Measurements from ENCODE around the gene ING1.
A peak's percentile ranks its signal among the peaks of the same experiment; 100 is the strongest.
"Not testable (repeated sequence)": the region's sequence is repeated elsewhere in the genome, so short reads cannot be mapped to it uniquely, and the experiment has no call there.

The ING1 gene

DNA sequence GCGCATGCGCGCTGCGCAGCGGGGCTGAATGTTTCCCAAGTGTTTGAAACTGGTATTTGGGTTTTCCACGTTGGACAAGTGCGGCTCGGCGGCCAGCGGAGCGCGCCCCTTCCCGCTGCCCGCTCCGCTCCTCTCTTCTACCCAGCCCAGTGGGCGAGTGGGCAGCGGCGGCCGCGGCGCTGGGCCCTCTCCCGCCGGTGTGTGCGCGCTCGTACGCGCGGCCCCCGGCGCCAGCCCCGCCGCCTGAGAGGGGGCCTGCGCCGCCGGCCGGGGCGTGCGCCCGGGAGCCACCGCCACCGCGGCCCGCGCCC, at the start of gene ING1:
ING1 (plus strand) TSS at position 59 of the 311 bp plus-strand sequence. CDS start 450 bp downstream, outside the sequence.
- no peak for DNase-seq (ENCODE audit: low spot score)

DNA sequence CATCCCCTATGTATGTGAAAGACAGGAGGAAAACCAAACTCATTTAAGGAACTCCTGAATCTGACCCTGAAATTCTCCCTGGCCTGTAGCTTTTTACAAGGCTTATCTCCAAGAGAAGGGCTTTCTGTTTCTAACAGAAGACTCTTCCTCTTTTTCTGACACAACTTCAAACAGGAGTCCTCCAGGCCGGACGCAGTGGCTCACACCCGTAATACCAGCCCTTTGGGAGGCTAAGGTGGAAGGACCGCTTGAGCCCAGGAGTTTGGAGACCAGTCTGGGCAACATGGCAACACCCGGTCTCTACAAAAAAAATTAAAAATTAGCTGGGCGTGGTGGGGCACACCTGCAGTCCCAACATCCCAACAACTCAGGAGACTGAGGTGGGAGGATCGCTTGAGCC, 49.5 kb upstream of the ING1 start:
- no peak for DNase-seq (ENCODE audit: low spot score)

GRCh38 chr13:110664673-110665072, 48.8 kb upstream of the ING1 start:
- no peak for DNase-seq (ENCODE audit: low spot score)

- no peak for DNase-seq (ENCODE audit: low spot score)
Measured at GRCh38 chr13:110665491-110666254, 47.8 kb upstream of the ING1 start.

GRCh38 chr13:110666255-110666533, 47.3 kb upstream of the ING1 start:
- no peak for DNase-seq (ENCODE audit: low spot score)

DNA sequence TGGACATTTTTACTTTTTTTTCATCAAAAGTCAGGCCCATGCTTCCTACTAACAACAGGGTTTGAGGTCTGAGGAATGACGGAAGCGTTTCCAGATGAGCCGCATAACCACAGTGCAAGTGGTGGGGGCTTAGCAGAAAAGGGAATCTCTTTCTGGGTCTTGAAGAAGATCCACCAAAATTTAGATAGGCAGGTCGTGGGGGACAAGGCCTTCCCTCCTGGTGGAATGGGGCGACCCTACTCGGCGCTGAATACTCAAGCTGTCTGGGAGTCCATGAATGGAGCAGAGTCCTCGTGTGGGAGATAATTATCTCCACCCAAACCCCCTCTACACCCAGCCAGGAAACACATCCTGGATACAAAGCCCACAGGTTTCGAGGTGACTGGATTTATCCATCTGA, 44.5 kb upstream of the ING1 start:
- no peak for DNase-seq (ENCODE audit: low spot score)

- not testable (repeated sequence) for DNase-seq (ENCODE audit: low spot score)
Measured at GRCh38 chr13:110669814-110670213, 43.7 kb upstream of the ING1 start.

DNA sequence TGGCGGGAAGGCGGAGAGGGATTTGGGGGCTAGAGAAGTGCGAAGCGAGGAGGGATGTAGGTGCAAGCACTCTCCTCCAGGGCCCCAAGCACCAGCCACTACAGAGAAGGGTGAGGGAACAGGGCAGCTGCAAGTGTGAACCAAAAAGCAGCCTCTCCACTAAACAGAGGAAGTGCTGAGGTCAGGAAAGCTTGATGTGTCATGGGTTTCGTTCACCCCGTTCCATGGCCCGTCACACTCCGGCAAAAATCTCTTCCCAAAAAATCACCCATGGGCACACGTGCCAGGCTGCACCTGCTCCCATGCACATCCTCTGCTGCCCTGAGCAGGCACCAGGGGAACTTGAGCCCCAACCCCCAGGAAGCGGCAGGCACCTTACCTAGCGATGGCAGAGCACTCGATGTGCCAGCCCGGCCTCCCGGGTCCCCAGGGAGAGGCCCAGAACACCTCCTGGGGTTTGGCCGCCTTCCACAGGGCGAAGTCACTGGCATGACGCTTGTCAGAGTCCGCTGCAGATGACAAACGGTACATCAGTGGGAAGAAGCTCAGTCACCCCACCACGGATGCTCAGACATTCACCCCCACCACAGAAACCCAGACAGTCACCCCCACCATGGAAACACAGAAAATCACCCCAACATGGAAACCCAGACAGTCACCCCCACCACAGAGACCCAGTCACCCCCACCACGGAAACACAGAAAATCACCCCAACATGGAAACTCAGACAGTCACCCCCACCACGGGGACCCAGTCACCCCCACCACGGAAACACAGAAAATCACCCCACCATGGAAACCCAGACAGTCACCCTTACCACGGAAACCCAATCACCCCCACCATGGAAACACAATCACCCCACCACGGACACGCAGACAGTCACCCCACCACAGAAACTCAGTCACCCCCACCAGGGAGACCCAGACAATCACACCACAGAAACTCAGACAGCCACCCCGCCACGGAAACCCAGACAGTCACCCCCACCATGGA, 36.6 kb upstream of the ING1 start:
- no peak for DNase-seq (ENCODE audit: low spot score)

DNA sequence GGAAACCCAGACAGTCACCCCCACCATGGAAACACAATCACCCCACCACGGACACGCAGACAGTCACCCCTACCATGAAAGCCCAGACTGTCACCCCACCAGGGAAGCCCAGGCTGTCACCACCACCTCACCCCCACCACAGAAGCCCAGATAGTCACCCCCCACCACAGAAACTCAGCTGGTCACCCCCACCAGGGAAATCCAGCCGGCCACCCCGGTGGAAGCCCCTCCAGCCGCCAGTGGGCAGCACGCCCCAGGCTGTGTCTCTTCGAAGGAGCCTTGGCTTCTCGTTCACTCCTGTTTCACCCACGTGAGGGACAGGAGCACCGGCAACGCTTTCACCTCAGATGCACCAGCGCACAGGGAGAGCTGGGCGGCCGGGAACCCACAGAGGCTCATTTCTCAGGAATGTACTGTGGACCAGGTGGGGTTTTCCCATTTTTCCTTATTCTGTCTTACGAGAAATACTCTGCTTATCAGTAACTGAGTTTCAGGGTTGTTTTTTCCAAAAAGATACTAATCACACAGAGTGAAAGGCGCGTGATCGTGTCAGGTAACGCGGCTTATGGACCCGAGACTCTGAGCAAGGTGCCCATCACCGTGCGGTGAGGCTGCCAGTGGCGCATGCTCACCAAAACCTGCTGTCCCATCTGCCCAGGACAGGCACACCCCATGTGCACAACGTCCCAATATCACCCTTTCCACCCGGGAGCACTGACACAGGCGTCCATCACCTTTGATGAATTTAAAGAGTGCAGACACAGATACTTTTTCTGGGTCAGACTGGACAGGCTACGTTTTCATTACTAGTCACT, 35.6 kb upstream of the ING1 start:
- DNase-seq (ENCODE audit: low spot score), result no peak

- peak; percentile 16 for DNase-seq (ENCODE audit: low spot score)
Measured at GRCh38 chr13:110680852-110681251, 32.6 kb upstream of the ING1 start.

DNA sequence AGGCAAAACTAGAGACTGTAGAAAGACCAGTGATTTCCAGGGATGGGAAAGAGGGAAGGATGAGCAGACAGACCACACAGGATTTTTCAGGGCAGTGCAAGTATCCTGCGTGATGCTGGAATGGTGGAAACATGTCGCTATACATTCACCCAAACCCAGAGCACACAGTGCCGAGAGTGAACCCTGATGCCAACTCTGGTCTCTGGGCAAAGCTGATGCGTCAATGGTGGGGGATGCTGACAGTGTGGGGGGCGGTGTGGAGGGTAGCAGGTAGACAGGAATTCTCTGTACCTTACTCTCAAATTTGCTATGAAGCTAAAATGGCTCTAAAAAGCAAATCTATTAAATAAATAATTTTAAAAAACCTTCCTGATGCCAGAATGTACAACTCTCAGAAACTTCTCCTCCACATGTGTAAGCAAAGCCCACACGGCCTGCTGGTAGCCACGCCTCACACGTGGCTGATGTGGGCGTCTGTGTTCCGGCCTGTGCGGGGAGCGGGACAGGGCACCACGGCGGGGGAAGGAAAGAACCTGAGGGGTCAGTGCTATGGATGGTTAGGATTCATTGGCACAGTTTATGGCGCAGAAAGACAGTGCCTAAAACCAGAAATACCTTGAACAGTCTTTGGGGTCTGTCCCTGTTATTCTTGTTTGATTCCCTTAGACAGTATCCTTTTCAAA, 31.5 kb upstream of the ING1 start:
- DNase-seq (ENCODE audit: low spot score), result no peak

GRCh38 chr13:110682746-110683145, 30.8 kb upstream of the ING1 start:
- no peak for DNase-seq (ENCODE audit: low spot score)

- no peak for DNase-seq (ENCODE audit: low spot score)
Measured at GRCh38 chr13:110683203-110683883, 30.2 kb upstream of the ING1 start.

GRCh38 chr13:110683921-110684320, 29.6 kb upstream of the ING1 start:
- DNase-seq (ENCODE audit: low spot score), result no peak

DNA sequence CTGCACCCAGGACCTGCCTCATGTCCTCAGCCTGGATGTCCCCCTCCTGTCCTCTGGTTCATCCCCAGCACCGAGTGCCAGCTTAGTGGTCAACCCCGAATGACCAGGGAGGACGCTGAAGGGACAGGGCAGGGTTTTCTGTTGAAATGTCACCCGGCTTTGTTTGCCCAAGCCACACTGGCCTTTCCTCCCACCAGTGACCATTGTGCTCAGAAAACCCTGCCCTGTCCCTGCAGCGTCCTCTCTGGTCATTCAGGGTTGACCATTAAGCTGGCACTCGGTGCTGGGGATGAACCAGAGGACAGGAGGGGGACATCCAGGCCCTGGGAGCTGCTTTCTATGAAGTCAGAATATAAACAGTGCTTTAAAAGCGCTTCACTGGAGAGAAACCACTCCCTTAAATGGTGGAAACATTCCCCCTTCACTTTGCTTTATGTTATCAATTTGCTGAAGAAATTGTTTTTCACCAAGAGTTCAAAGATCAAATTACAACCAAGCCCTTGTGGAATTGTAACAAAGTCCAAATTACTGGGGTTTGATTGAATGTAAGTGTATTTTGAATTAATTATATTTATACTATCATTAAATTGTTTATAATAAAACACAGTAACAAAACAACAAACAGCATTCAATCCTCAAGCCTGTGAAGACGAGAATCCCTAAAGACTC, 29.0 kb upstream of the ING1 start:
- no peak for DNase-seq (ENCODE audit: low spot score)

DNA sequence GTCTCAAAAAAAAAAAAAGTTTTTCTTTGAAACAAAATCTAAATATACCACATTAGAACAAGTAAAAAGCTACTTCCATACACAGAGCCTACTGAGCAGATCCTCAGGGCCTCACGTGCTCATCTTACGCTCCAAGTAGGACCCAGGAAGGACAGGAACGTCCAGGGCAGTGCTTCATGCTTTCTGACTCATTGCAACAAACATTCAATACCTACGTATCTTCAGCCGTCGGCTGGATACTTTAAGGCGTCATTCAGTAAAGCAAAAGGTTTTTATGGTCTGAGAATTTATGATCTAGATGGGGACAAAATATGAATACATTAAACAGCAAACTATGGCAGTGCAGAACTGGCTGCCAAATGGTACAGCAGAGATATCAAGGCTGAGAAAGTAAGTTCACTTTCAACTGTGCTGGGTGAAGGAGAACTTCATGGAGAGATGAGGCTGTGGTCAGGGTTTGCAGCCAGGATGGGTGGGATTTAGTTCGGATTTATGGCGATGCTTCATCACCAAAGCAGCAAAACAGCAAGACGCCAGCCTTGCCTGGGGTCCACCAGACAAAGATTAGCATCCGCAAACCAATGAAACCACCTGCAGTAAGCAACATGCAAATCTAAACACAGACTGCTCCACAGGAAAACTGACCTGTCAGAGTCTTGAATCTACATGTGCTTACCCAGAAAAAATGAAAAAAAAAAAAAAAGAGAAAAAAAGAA, 28.0 kb upstream of the ING1 start:
- no peak for DNase-seq (ENCODE audit: low spot score)

GRCh38 chr13:110687736-110688135, 25.8 kb upstream of the ING1 start:
- no peak for DNase-seq (ENCODE audit: low spot score)

- no peak for DNase-seq (ENCODE audit: low spot score)
Measured at GRCh38 chr13:110689041-110689440, 24.5 kb upstream of the ING1 start.

- DNase-seq (ENCODE audit: low spot score), result no peak
Measured at GRCh38 chr13:110689711-110690110, 23.8 kb upstream of the ING1 start.

DNA sequence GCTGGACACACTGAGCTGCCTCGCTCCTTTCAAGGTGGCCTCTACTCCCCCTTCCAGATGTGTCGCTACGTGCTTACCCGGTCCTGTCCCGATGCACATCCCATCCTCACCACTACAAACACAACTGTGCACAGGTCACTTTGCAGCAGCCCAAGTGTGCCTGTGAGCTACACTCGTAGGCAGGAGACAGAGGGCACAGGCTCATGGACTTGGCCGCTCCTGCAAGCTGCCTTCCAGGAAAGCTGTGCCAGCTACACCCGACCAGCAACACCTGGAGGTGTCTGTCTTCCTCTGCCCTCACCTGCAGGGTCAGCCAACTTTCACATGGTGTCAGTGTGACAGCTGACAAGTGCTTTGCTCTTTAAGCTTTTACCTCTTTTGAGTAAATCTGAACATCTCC, 23.0 kb upstream of the ING1 start:
- no peak for DNase-seq (ENCODE audit: low spot score)
